Neural progenitor cell (in vitro differentiated cells): ENCODE measurements around the gene GOLGA7B.

ENCODE experiments used
- CTCF ChIP-seq: fragments of 200-600 bp; sonication (generic); IDR thresholded peaks from 2 replicates; pipeline ENCODE4 v1.5.1; 2017; ENCODE audit warnings: antibody characterized with exemption, mild to moderate bottlenecking
- EZH2 ChIP-seq: fragments of 200-600 bp; sonication (generic); IDR thresholded peaks from 2 replicates; pipeline ENCODE4 v1.6.1; 2017; ENCODE audit warnings: antibody characterized with exemption, mild to moderate bottlenecking, moderate library complexity

- TF ChIP-seq CTCF (no peak), EZH2 (no peak)
These were observed 57.6 kb downstream of the GOLGA7B start for GRCh38 chr10:97907211-97907610.
